ENCODE data around the gene CFAP210. TPM values are rescaled to one million over a fixed set of nuclear protein-coding genes. Genes with fewer than 3 reads are reported as not detected.

The CFAP210 gene
- total and polyA plus RNA-seq, 4 donors = 1.2 to 7.2 (median 3.3) TPM

DNA sequence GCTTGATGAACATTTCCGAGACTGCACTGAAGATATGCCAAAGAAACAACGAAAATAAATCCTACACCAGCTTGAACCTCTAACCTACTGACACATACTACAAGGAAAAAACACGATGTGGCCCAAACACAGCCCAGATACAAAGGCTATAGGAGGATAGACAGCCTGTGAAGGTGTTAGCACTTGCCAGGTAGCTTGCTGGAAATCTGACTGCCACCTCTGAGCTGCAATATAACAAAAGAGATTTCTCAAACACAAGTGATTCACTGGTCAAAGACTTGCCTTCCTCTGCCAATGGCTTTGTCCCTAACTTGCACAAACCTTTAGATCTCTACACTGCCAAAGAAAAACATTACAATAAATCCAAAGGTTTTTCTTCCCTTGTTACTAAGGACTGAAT lies 21.1 kb downstream of the CFAP210 start:
- no peak overlapping the region for H3K27ac ChIP-seq (ENCODE audit: low read depth in 1 of 2, low read length in 1 of 2)
- H3K9me3 ChIP-seq (ENCODE audit: control insufficient read depth in 4 of 4, insufficient read depth in 3 of 4, low read length in 3 of 4) = no peaks in the 10 kb centered on the region
- no peaks in the 10 kb centered on the region for H3K4me1 ChIP-seq (ENCODE audit: control insufficient read depth in 5 of 5, insufficient read depth in 5 of 5, low read length in 5 of 5)
- H3K36me3 ChIP-seq (ENCODE audit: control insufficient read depth in 4 of 4, insufficient read depth in 4 of 4, low read length in 4 of 4) = no peaks in the 10 kb centered on the region
- H3K9ac ChIP-seq (ENCODE audit: insufficient read depth in 1 of 2, low read length in 2 of 2) = no peak overlapping the region
- no peaks in the 10 kb centered on the region for H3K27me3 ChIP-seq (ENCODE audit: control insufficient read depth in 3 of 3, insufficient read depth in 3 of 3, low read length in 2 of 3)
- TF ChIP-seq, protein P1, sequence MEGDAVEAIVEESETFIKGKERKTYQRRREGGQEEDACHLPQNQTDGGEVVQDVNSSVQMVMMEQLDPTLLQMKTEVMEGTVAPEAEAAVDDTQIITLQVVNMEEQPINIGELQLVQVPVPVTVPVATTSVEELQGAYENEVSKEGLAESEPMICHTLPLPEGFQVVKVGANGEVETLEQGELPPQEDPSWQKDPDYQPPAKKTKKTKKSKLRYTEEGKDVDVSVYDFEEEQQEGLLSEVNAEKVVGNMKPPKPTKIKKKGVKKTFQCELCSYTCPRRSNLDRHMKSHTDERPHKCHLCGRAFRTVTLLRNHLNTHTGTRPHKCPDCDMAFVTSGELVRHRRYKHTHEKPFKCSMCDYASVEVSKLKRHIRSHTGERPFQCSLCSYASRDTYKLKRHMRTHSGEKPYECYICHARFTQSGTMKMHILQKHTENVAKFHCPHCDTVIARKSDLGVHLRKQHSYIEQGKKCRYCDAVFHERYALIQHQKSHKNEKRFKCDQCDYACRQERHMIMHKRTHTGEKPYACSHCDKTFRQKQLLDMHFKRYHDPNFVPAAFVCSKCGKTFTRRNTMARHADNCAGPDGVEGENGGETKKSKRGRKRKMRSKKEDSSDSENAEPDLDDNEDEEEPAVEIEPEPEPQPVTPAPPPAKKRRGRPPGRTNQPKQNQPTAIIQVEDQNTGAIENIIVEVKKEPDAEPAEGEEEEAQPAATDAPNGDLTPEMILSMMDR (IDR thresholded peaks at IDR 0.05; ENCODE audit: control extremely low read depth, extremely low read depth) = no peak
- no peak for DNase-seq
- no peak overlapping the region for H3K4me3 ChIP-seq
- WGBS, 2 donors = 58 to 91% methylated on average over 3 of the region's 3 CpGs
- ATAC-seq (ENCODE audit: insufficient read depth, low FRiP score) = no peak

DNA sequence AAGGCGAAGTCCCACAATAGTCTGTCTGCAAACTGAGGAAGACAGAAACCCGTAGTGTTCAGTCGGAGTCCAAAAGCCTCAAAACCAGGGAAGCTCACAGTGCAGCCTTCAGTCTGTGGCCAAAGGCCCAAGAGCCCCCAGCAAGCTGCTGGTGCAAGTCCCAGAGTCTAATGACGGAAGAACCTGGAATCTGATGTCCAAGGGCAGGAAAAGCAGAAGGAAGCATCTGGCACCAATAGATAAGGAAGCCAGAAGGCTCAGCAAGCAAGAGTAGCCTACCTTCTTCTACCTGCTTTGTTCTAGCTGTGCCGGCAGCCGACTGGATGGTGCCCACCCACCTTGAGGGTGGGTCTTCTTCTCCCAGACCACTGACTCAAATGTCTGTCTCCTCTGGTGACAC lies 21.8 kb downstream of the CFAP210 start:
- TF ChIP-seq, protein P1 (IDR thresholded peaks at IDR 0.05; ENCODE audit: control extremely low read depth, extremely low read depth) = no peak
- WGBS, 2 donors = 31 to 65% methylated on average over 6 of the region's 6 CpGs
- H3K36me3 ChIP-seq (ENCODE audit: control insufficient read depth in 4 of 4, insufficient read depth in 4 of 4, low read length in 4 of 4) = no peaks in the 10 kb centered on the region
- H3K9ac ChIP-seq (ENCODE audit: insufficient read depth in 1 of 2, low read length in 2 of 2) = no peak overlapping the region
- no peak for ATAC-seq (ENCODE audit: insufficient read depth, low FRiP score)
- no peak for DNase-seq
- H3K4me1 ChIP-seq (ENCODE audit: control insufficient read depth in 5 of 5, insufficient read depth in 5 of 5, low read length in 5 of 5) = no peaks in the 10 kb centered on the region
- H3K27me3 ChIP-seq (ENCODE audit: control insufficient read depth in 3 of 3, insufficient read depth in 3 of 3, low read length in 2 of 3) = no peaks in the 10 kb centered on the region
- H3K27ac ChIP-seq (ENCODE audit: low read depth in 1 of 2, low read length in 1 of 2) = no peak overlapping the region
- H3K9me3 ChIP-seq (ENCODE audit: control insufficient read depth in 4 of 4, insufficient read depth in 3 of 4, low read length in 3 of 4) = no peaks in the 10 kb centered on the region
- H3K4me3 ChIP-seq = no peak overlapping the region

DNA sequence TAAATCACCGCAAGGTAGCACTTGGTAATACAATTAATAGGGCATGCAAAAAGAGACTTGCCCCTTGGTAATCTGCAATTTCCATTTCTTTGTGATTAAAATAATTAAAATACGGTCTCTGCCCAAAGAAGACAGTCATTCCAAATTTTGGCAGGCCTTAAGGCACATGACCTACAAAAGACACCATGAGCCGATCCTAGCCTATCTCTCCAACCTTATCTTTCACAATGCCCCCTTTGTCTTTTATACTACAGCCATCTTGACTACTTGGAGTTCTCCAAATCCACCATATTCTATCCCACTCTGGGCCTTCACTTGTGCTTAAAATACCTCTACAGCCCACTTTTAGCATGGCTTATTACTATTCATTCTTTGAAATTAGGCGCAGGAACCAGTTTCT lies 23.3 kb downstream of the CFAP210 start:
- H3K4me3 ChIP-seq = no peak overlapping the region
- no peaks in the 10 kb centered on the region for H3K9me3 ChIP-seq (ENCODE audit: control insufficient read depth in 4 of 4, insufficient read depth in 3 of 4, low read length in 3 of 4)
- no peak overlapping the region for H3K9ac ChIP-seq (ENCODE audit: insufficient read depth in 1 of 2, low read length in 2 of 2)
- WGBS, 2 donors = 95 to 98% methylated on average over 4 of the region's 4 CpGs
- H3K36me3 ChIP-seq (ENCODE audit: control insufficient read depth in 4 of 4, insufficient read depth in 4 of 4, low read length in 4 of 4) = no peaks in the 10 kb centered on the region
- no peak overlapping the region for H3K27ac ChIP-seq (ENCODE audit: low read depth in 1 of 2, low read length in 1 of 2)
- DNase-seq = no peak
- no peaks in the 10 kb centered on the region for H3K4me1 ChIP-seq (ENCODE audit: control insufficient read depth in 5 of 5, insufficient read depth in 5 of 5, low read length in 5 of 5)
- TF ChIP-seq, protein P1 (IDR thresholded peaks at IDR 0.05; ENCODE audit: control extremely low read depth, extremely low read depth) = no peak
- no peak for ATAC-seq (ENCODE audit: insufficient read depth, low FRiP score)
- H3K27me3 ChIP-seq (ENCODE audit: control insufficient read depth in 3 of 3, insufficient read depth in 3 of 3, low read length in 2 of 3) = no peaks in the 10 kb centered on the region

DNA sequence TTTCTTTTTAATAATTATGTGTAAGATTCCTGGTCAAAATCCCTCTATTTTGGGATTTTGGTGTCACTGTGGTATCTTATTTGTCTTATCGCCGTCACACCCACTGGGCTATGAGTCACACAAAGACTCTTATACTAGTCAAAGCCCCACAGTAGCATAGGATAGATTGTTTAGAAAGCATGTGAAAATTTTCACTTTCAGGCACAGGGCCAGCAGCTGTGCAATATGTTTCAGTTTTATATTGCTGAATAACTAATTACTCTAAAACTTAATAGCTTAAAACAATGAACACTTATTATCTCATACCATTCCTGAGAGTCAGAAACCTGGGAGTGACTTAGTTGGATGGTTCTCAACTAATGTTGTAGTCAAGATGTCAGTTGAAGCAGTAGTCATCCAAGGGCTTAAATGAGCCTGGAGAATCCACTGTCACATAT lies 24.0 kb downstream of the CFAP210 start:
- no peaks in the 10 kb centered on the region for H3K9me3 ChIP-seq (ENCODE audit: control insufficient read depth in 4 of 4, insufficient read depth in 3 of 4, low read length in 3 of 4)
- no peaks in the 10 kb centered on the region for H3K36me3 ChIP-seq (ENCODE audit: control insufficient read depth in 4 of 4, insufficient read depth in 4 of 4, low read length in 4 of 4)
- H3K27ac ChIP-seq (ENCODE audit: low read depth in 1 of 2, low read length in 1 of 2) = no peak overlapping the region
- H3K4me1 ChIP-seq (ENCODE audit: control insufficient read depth in 5 of 5, insufficient read depth in 5 of 5, low read length in 5 of 5) = no peaks in the 10 kb centered on the region
- no peak overlapping the region for H3K4me3 ChIP-seq
- TF ChIP-seq, protein P1 (IDR thresholded peaks at IDR 0.05; ENCODE audit: control extremely low read depth, extremely low read depth) = no peak
- no peaks in the 10 kb centered on the region for H3K27me3 ChIP-seq (ENCODE audit: control insufficient read depth in 3 of 3, insufficient read depth in 3 of 3, low read length in 2 of 3)
- DNase-seq (no peak), ATAC-seq (ENCODE audit: insufficient read depth, low FRiP score) (no peak)
- H3K9ac ChIP-seq (ENCODE audit: insufficient read depth in 1 of 2, low read length in 2 of 2) = no peak overlapping the region
- WGBS, 2 donors = 87 to 96% methylated on average over 2 of the region's 2 CpGs
